ENCODE results near the gene MRPL54.

GRCh38 chr19:3785938-3786824 lies 23.7 kb downstream of the MRPL54 start, which contains the start of gene MATK:
- TF ChIP-seq CTCF (optimal IDR thresholded peaks at IDR 0.05 in 1 of 3, IDR thresholded peaks at IDR 0.05 in 1 of 3, conservative IDR thresholded peaks at IDR 0.05 in 1 of 3; ENCODE audit: extremely low read depth in 1 of 3, insufficient read depth in 2 of 3, low read length in 3 of 3) (no peak), EZH2 (IDR thresholded peaks at IDR 0.05; ENCODE audit: low read length) (peak; percentile 38)

Data from keratinocyte (primary cell).